Skeletal muscle tissue (tissue), 2 donors: ENCODE results near the gene NECTIN4. TPM values are rescaled to one million over a fixed set of nuclear protein-coding genes. Genes with fewer than 3 reads are reported as not detected.

Experiments used
- small RNA-seq: library from RNA; depleted of rRNA; stranded (forward); fragments of <200 nt; gene quantifications from one replicate; pipeline ENCODE3, GENCODE V24; 2014
- total RNA-seq: library from RNA; depleted of rRNA; stranded (reverse); fragments of >200 nt; gene quantifications from one replicate; pipeline ENCODE4 v1.2.3, GENCODE V29; 2014

NECTIN4 gene
- total RNA-seq, 1 donor from 2014 or later, result not detected

Small RNA genes within 50 kb of the gene (small RNA-seq; reads per million reads assigned to genes)
- gene AL591806.2, result not detected

Other genes with a start within 250 kb of the NECTIN4 start
- gene CD244, start 226.7 kb downstream of the NECTIN4 start, total RNA-seq, result 1.6 TPM
- gene ITLN1, start 204.4 kb downstream of the NECTIN4 start, total RNA-seq, result not detected
- gene ITLN2, start 134.7 kb downstream of the NECTIN4 start, total RNA-seq, result not detected
- gene F11R, start 68.4 kb downstream of the NECTIN4 start, total RNA-seq, result 10.4 TPM
- gene TSTD1, start 50.6 kb downstream of the NECTIN4 start, total RNA-seq, result 27.7 TPM
- gene USF1, start 43.6 kb downstream of the NECTIN4 start, total RNA-seq, result 66.3 TPM
- gene ARHGAP30, start 19.7 kb downstream of the NECTIN4 start, total RNA-seq, result 4.2 TPM
- not detected for gene KLHDC9, start 8.8 kb upstream of the NECTIN4 start, total RNA-seq
- gene PFDN2, start 28.5 kb upstream of the NECTIN4 start, total RNA-seq, result 36.5 TPM
- gene NIT1, start 28.5 kb upstream of the NECTIN4 start, total RNA-seq, result 16.2 TPM
- gene DEDD, start 43.1 kb upstream of the NECTIN4 start, total RNA-seq, result 19.8 TPM
- 133 TPM for gene UFC1, start 64.4 kb upstream of the NECTIN4 start, total RNA-seq
- gene USP21, start 69.9 kb upstream of the NECTIN4 start, total RNA-seq, result 6.8 TPM
- gene PPOX, start 76.9 kb upstream of the NECTIN4 start, total RNA-seq, result 13.6 TPM
- 11.0 TPM for gene B4GALT3, start 87.9 kb upstream of the NECTIN4 start, total RNA-seq
- 4.7 TPM for gene ADAMTS4, start 109.5 kb upstream of the NECTIN4 start, total RNA-seq
- 147 TPM for gene NDUFS2, start 112.8 kb upstream of the NECTIN4 start, total RNA-seq
- gene FCER1G, start 125.7 kb upstream of the NECTIN4 start, total RNA-seq, result 16.2 TPM
- 6.8 TPM for gene APOA2, start 134.1 kb upstream of the NECTIN4 start, total RNA-seq
- gene TOMM40L, start 136.5 kb upstream of the NECTIN4 start, total RNA-seq, result 10.4 TPM
- not detected for gene NR1I3, start 148.6 kb upstream of the NECTIN4 start, total RNA-seq
- gene PCP4L1, start 169.2 kb upstream of the NECTIN4 start, total RNA-seq, result 0.52 TPM
- 63.7 TPM for gene MPZ, start 220.4 kb upstream of the NECTIN4 start, total RNA-seq
- 18.3 TPM for gene SDHC, start 224.8 kb upstream of the NECTIN4 start, total RNA-seq